Measurements from ENCODE around the gene ARID3C.

Gene ARID3C

GRCh38 chr9:34607331-34607730 is 21.5 kb downstream of the ARID3C start:
- H3K4me3 ChIP-seq (ENCODE audit: low read length) = no peak overlapping the region
- no peak for TF ChIP-seq ZNF274 (IDR thresholded peaks at IDR 0.05; ENCODE audit: low read depth, low read length)

- no peak overlapping the region for H3K4me3 ChIP-seq (ENCODE audit: low read length)
- no peak for TF ChIP-seq ZNF274 (IDR thresholded peaks at IDR 0.05; ENCODE audit: low read depth, low read length)
Measured at GRCh38 chr9:34606905-34607304, 22.0 kb downstream of the ARID3C start.

- H3K4me3 ChIP-seq (ENCODE audit: low read length) = no peak overlapping the region
- TF ChIP-seq ZNF274 (IDR thresholded peaks at IDR 0.05; ENCODE audit: low read depth, low read length) = no peak
Measured at GRCh38 chr9:34606190-34606589, 22.7 kb downstream of the ARID3C start.

GRCh38 chr9:34603610-34604231 is 25.1 kb downstream of the ARID3C start:
- no peak for TF ChIP-seq ZNF274 (IDR thresholded peaks at IDR 0.05; ENCODE audit: low read depth, low read length)
- no peak overlapping the region for H3K4me3 ChIP-seq (ENCODE audit: low read length)

GRCh38 chr9:34601937-34602573 is 26.8 kb downstream of the ARID3C start:
- no peak for TF ChIP-seq ZNF274 (IDR thresholded peaks at IDR 0.05; ENCODE audit: low read depth, low read length)
- no peak overlapping the region for H3K4me3 ChIP-seq (ENCODE audit: low read length)

- no peak overlapping the region for H3K4me3 ChIP-seq (ENCODE audit: low read length)
- TF ChIP-seq ZNF274 (IDR thresholded peaks at IDR 0.05; ENCODE audit: low read depth, low read length) = no peak
Measured at GRCh38 chr9:34600908-34601307, 28.0 kb downstream of the ARID3C start.

- no peak for TF ChIP-seq ZNF274 (IDR thresholded peaks at IDR 0.05; ENCODE audit: low read depth, low read length)
- H3K4me3 ChIP-seq (ENCODE audit: low read length) = no peak overlapping the region
Measured at GRCh38 chr9:34599546-34599945, 29.3 kb downstream of the ARID3C start.

- H3K4me3 ChIP-seq (ENCODE audit: low read length) = no peak overlapping the region
- no peak for TF ChIP-seq ZNF274 (IDR thresholded peaks at IDR 0.05; ENCODE audit: low read depth, low read length)
Measured at GRCh38 chr9:34594177-34594576, 34.7 kb downstream of the ARID3C start.

- no peak for TF ChIP-seq ZNF274 (IDR thresholded peaks at IDR 0.05; ENCODE audit: low read depth, low read length)
- no peak overlapping the region for H3K4me3 ChIP-seq (ENCODE audit: low read length)
Measured at GRCh38 chr9:34592895-34593601, 35.8 kb downstream of the ARID3C start.

- TF ChIP-seq ZNF274 (IDR thresholded peaks at IDR 0.05; ENCODE audit: low read depth, low read length) = no peak
Measured at GRCh38 chr9:34591917-34592866, 36.7 kb downstream of the ARID3C start.

GRCh38 chr9:34591248-34591916 is 37.5 kb downstream of the ARID3C start:
- no peak overlapping the region for H3K4me3 ChIP-seq (ENCODE audit: low read length)
- TF ChIP-seq ZNF274 (IDR thresholded peaks at IDR 0.05; ENCODE audit: low read depth, low read length) = no peak

More at GRCh38 chr9:34591917-34592866, 36.7 kb downstream of the ARID3C start:
- H3K4me3 ChIP-seq (ENCODE audit: low read length) = no peak overlapping the region

GRCh38 chr9:34590381-34591247 is 38.3 kb downstream of the ARID3C start:
- no peak overlapping the region for H3K4me3 ChIP-seq (ENCODE audit: low read length)
- no peak for TF ChIP-seq ZNF274 (IDR thresholded peaks at IDR 0.05; ENCODE audit: low read depth, low read length)

Measured in GM08714 (cell line).